SK-N-SH (cell line): Measurements from ENCODE around the gene FZD10. TPM values are rescaled to one million over a fixed set of nuclear protein-coding genes. Genes with fewer than 3 reads are reported as not detected.

Experiments used
- CTCF ChIA-PET: fragments of 300-600, 350-600 bp; formaldehyde crosslinking; extraction: SDS; loops from one replicate; lab custom pipeline; 2021; lab: Yijun Ruan, JAX
- POLR2A ChIA-PET: fragments of 350-600 bp; sonication (Branson Sonifier 250); formaldehyde crosslinking; extraction: SDS; loops from one replicate; lab custom pipeline; 2020; ENCODE audit warnings: antibody characterized with exemption, inconsistent platforms; lab: Yijun Ruan, JAX
- DNase-seq: peaks from one replicate; pipeline ENCODE4 v3.0.0; 2012
- H2AFZ ChIP-seq: fragments of 200-600 bp; sonication (generic); 2 replicates; pipeline ENCODE4 v1.8.1; 2016; ENCODE audit warnings: antibody characterized with exemption, mild to moderate bottlenecking, low read depth
- H3F3A ChIP-seq: fragments of 200-600 bp; sonication (generic); replicated peaks from 2 replicates; pipeline ENCODE3; 2016; ENCODE audit warnings: antibody characterized with exemption, mild to moderate bottlenecking; ENCODE audit not compliant: insufficient read depth
- H3K27ac ChIP-seq, 2 experiments: fragments of 200-500 bp in 1 of 2; fragments of 200-600 bp in 1 of 2; sonication (Bioruptor generic) in 1 of 2; sonication (generic), shearing (Covaris generic) in 1 of 2; 2 replicates each; pipeline versions ENCODE4 v1.5.1 to v1.6.1; 2014 to 2016; ENCODE audit warnings: low read depth in 2 of 2, inconsistent platforms in 1 of 2, low read length in 1 of 2, mild to moderate bottlenecking in 1 of 2, mixed read lengths in 1 of 2
- H3K27me3 ChIP-seq: fragments of 200-600 bp; sonication (generic), shearing (Covaris generic); 2 replicates; pipeline ENCODE4 v1.6.1; 2016; ENCODE audit warnings: mixed run types; ENCODE audit not compliant: insufficient read depth
- H3K36me3 ChIP-seq, 2 experiments: fragments of 200-500 bp in 1 of 2; fragments of 200-600 bp in 1 of 2; sonication (Bioruptor generic) in 1 of 2; sonication (generic) in 1 of 2; replicated peaks in 1 of 2; 2 replicates each; pipeline versions ENCODE3 to v1.5.1; 2014 to 2016; ENCODE audit warnings: low read length in 1 of 2, mild to moderate bottlenecking in 1 of 2; ENCODE audit not compliant: insufficient read depth in 2 of 2, control insufficient read depth in 1 of 2
- H3K4me1 ChIP-seq, 2 experiments: fragments of 200-500 bp in 1 of 2; fragments of 200-600 bp in 1 of 2; sonication (Bioruptor generic) in 1 of 2; sonication (generic), shearing (Covaris generic) in 1 of 2; 2 replicates each; pipeline versions ENCODE4 v1.5.1 to v1.6.1; 2014 to 2016; ENCODE audit warnings: low read depth in 1 of 2, low read length in 1 of 2, mixed run types in 1 of 2; ENCODE audit not compliant: insufficient read depth in 2 of 2, control insufficient read depth in 1 of 2
- H3K4me2 ChIP-seq: fragments of 200-600 bp; sonication (generic), shearing (Covaris generic); 2 replicates; pipeline ENCODE4 v1.6.1; 2017; ENCODE audit warnings: mixed run types
- H3K4me3 ChIP-seq, 2 experiments: fragments of 200-500 bp in 1 of 2; fragments of 200-600 bp in 1 of 2; sonication (Bioruptor generic) in 1 of 2; sonication (generic), shearing (Covaris generic) in 1 of 2; 2 replicates each; pipeline versions ENCODE4 v1.5.1 to v1.8.1; 2014 to 2016; ENCODE audit warnings: low read depth in 2 of 2, inconsistent platforms in 1 of 2, low read length in 1 of 2, mild to moderate bottlenecking in 1 of 2, mixed read lengths in 1 of 2, moderate library complexity in 1 of 2
- H3K79me2 ChIP-seq: fragments of 200-600 bp; sonication (generic); 2 replicates; pipeline ENCODE4 v1.8.1; 2017; ENCODE audit warnings: mild to moderate bottlenecking; ENCODE audit not compliant: insufficient read depth
- H3K9ac ChIP-seq: fragments of 200-600 bp; sonication (generic); 2 replicates; pipeline ENCODE4 v1.6.1; 2017; ENCODE audit warnings: mixed run types
- H3K9me2 ChIP-seq: fragments of 200-600 bp; sonication (generic); 2 replicates; pipeline ENCODE4 v1.6.1; 2017; ENCODE audit warnings: mixed run types
- H3K9me3 ChIP-seq: fragments of 200-600 bp; sonication (generic); 2 replicates; pipeline ENCODE4 v1.6.1; 2017; ENCODE audit warnings: mixed run types, mild to moderate bottlenecking, moderate library complexity
- H4K20me1 ChIP-seq: fragments of 200-600 bp; sonication (generic); 2 replicates; pipeline ENCODE4 v1.6.1; 2017; ENCODE audit warnings: mild to moderate bottlenecking, mixed run types; ENCODE audit not compliant: insufficient read depth
- CHD2 ChIP-seq: fragments of 150-350 bp; IDR thresholded peaks from 2 replicates; pipeline ENCODE4 v1.6.1; 2018; ENCODE audit warnings: low read length; ENCODE audit not compliant: partially characterized antibody
- ELF1 ChIP-seq: IDR thresholded peaks from 2 replicates; pipeline ENCODE4 v1.4.0; 2012
- EP300 ChIP-seq, 2 experiments: IDR thresholded peaks; 2 replicates each; pipeline versions ENCODE4 v1.4.0 to v1.6.1; 2012; ENCODE audit warnings: borderline replicate concordance in 1 of 2, low read depth in 1 of 2, low read length in 1 of 2
- IRF3 ChIP-seq: fragments of 150-350 bp; IDR thresholded peaks from 2 replicates; pipeline ENCODE4 v1.6.1; 2016; ENCODE audit warnings: mild to moderate bottlenecking, low read depth, low read length
- JUND ChIP-seq: IDR thresholded peaks from 2 replicates; pipeline ENCODE4 v1.4.0; 2012
- MEF2A ChIP-seq: IDR thresholded peaks from 2 replicates; pipeline ENCODE4 v1.4.0; 2012; ENCODE audit warnings: low read depth, borderline replicate concordance
- MXI1 ChIP-seq: IDR thresholded peaks from 2 replicates; pipeline ENCODE4 v1.6.1; 2012; ENCODE audit warnings: mild to moderate bottlenecking, low read depth, low read length, improper control_type of control experiment
- NFIC ChIP-seq: IDR thresholded peaks from 2 replicates; pipeline ENCODE4 v1.4.0; 2012; ENCODE audit warnings: borderline replicate concordance
- PBX3 ChIP-seq: IDR thresholded peaks from 2 replicates; pipeline ENCODE4; 2012
- REST ChIP-seq: IDR thresholded peaks from 2 replicates; pipeline ENCODE4 v1.6.1; 2012; ENCODE audit warnings: mild to moderate bottlenecking, low read depth, low read length, moderate library complexity
- RFX5 ChIP-seq: IDR thresholded peaks from 2 replicates; pipeline ENCODE4 v1.6.1; 2012; ENCODE audit warnings: mild to moderate bottlenecking, improper control_type of control experiment, low read length
- RXRA ChIP-seq: IDR thresholded peaks from 2 replicates; pipeline ENCODE4 v1.4.0; 2012; ENCODE audit warnings: low read depth, mild to moderate bottlenecking, borderline replicate concordance
- SMC3 ChIP-seq: IDR thresholded peaks from 2 replicates; pipeline ENCODE4 v1.6.1; 2012; ENCODE audit warnings: low read depth, low read length, improper control_type of control experiment
- ZBTB33 ChIP-seq: IDR thresholded peaks from 2 replicates; pipeline ENCODE4 v1.4.0; 2012; ENCODE audit warnings: low read depth, borderline replicate concordance
- WGBS: methylation state at CpG from one replicate; pipeline ENCODE4 v1.1.6; 2017; ENCODE audit warnings: low lambda C conversion rate; 5-methylcytosine and 5-hydroxymethylcytosine counted together
- polyA plus RNA-seq, 3 experiments: library from polyadenylated mRNA; depleted of rRNA; stranded (reverse); fragments of >200 nt; gene quantifications; 2 replicates each; pipeline ENCODE4 v1.2.3, GENCODE V29; 2012

The FZD10 gene
- polyA plus RNA-seq (2012; rRNA removed), result not detected in 2 replicates
- polyA plus RNA-seq (2012; cell fraction: cytosol; rRNA removed), result not detected in 2 replicates
- polyA plus RNA-seq (2012; cell fraction: nucleus; rRNA removed), result not detected in 2 replicates

- no peaks in the 10 kb centered on the region for H3K4me1 ChIP-seq
- no peaks in the 10 kb centered on the region for H4K20me1 ChIP-seq
- peak; percentile 77 for DNase-seq
- no peak within 1 kb of the TSS for H3K4me2 ChIP-seq
- CTCF ChIA-PET, result interaction anchor here (0.6 kb wide), 1 partner anchor 33 kb away, joined by 3 read pairs; no protein-coding TSS in a partner anchor
- no peak within 1 kb of the TSS for H3K27ac ChIP-seq
- no peak within 1 kb of the TSS; a peak in 1 of 4 replicates for H3K4me3 ChIP-seq
- H3F3A ChIP-seq, result no peaks in the 10 kb centered on the region
- H3K79me2 ChIP-seq, result no peaks in the 10 kb centered on the region
- no peaks in the 10 kb centered on the region for H3K36me3 ChIP-seq
- no peak for TF ChIP-seq ELF1
- no peak for TF ChIP-seq EP300 (IDR thresholded peaks at IDR 0.05; ENCODE audit: borderline replicate concordance in 1 of 2, low read depth in 1 of 2, low read length in 1 of 2)
- no peak for TF ChIP-seq MEF2A
- TF ChIP-seq PBX3, result no peak
- no peak for TF ChIP-seq MXI1
- TF ChIP-seq JUND, result no peak
- TF ChIP-seq SMC3, result no peak
- TF ChIP-seq NFIC, result no peak
- no peak for TF ChIP-seq CHD2
- no peak for TF ChIP-seq IRF3
- TF ChIP-seq ZBTB33, result no peak
- no peak for TF ChIP-seq RXRA
- no peak for TF ChIP-seq REST
- TF ChIP-seq RFX5, result no peak
- TF ChIP-seq, all 33 proteins: peak for 0
- Histone ChIP-seq H3K9me3 (no peaks in the 10 kb centered on the region), H2AFZ (no peak within 1 kb of the TSS), H3K9ac (no peak within 1 kb of the TSS), H3K27me3 (no peaks in the 10 kb centered on the region), H3K9me2 (no peaks in the 10 kb centered on the region)
- POLR2A ChIA-PET, result no interaction called here
- WGBS, result 26% methylated on average over 14 of the region's 51 CpGs
Measured at GRCh38 chr12:130162267-130162666, at the start of gene FZD10. TSS of gene FZD10 (plus strand) at chr12:130162464. CDS start at chr12:130162943, 479 bp downstream.
